Measurements from ENCODE around the gene DYNC1I1.

DYNC1I1 gene

GRCh38 chr7:96093435-96093834, 321.1 kb downstream of the DYNC1I1 start:
- DNase-seq, result no peak

- no peak for DNase-seq
Measured at GRCh38 chr7:96097835-96098234, 325.5 kb downstream of the DYNC1I1 start.

GRCh38 chr7:96100737-96101136, 328.4 kb downstream of the DYNC1I1 start:
- no peak for DNase-seq

- no peak for DNase-seq
Measured at GRCh38 chr7:96102096-96102811, 329.9 kb downstream of the DYNC1I1 start.

GRCh38 chr7:96104984-96105383, 332.6 kb downstream of the DYNC1I1 start:
- no peak for DNase-seq

GRCh38 chr7:96111405-96111804, 339.1 kb downstream of the DYNC1I1 start:
- DNase-seq, result no peak

GRCh38 chr7:96114190-96114589, 341.8 kb downstream of the DYNC1I1 start:
- no peak for DNase-seq

GRCh38 chr7:96116173-96116572, 343.8 kb downstream of the DYNC1I1 start:
- DNase-seq, result no peak

GRCh38 chr7:96118449-96119001, 346.2 kb downstream of the DYNC1I1 start:
- no peak for DNase-seq

GRCh38 chr7:96120445-96121225, 348.3 kb downstream of the DYNC1I1 start:
- DNase-seq, result no peak

- DNase-seq, result no peak
Measured at GRCh38 chr7:96121752-96122151, 349.4 kb downstream of the DYNC1I1 start.

GRCh38 chr7:96122746-96123145, 350.4 kb downstream of the DYNC1I1 start:
- no peak for DNase-seq

GRCh38 chr7:96126382-96126781, 354.0 kb downstream of the DYNC1I1 start:
- no peak for DNase-seq

GRCh38 chr7:96127746-96128145, 355.4 kb downstream of the DYNC1I1 start:
- no peak for DNase-seq

- no peak for DNase-seq
Measured at GRCh38 chr7:96131525-96131924, 359.2 kb downstream of the DYNC1I1 start.

GRCh38 chr7:96135241-96135640, 362.9 kb downstream of the DYNC1I1 start:
- DNase-seq, result no peak

GRCh38 chr7:96136600-96137239, 364.4 kb downstream of the DYNC1I1 start:
- no peak for DNase-seq

GRCh38 chr7:96143495-96144259, 371.3 kb downstream of the DYNC1I1 start:
- DNase-seq, result no peak

GRCh38 chr7:96144260-96144526, 371.8 kb downstream of the DYNC1I1 start:
- DNase-seq, result no peak

All from activated CD4-positive, alpha-beta T cell treated with anti-CD3 and anti-CD28 coated beads, Interleukin-10, Interleukin-2, amounts not matched to agents 100 ng/mL and 50 ng/mL, durations not matched to agents 16 hours and 8 hours (primary cell).